C4-2B (cell line): ENCODE measurements around the gene RBMS1.
"Not testable (repeated sequence)": the region's sequence is repeated elsewhere in the genome, so short reads cannot be mapped to it uniquely, and the experiment has no call there.

ENCODE experiments used
- H3K27ac ChIP-seq: fragments of 450-650 bp; 2 replicates; pipeline ENCODE4 v1.5.1; 2017
- CTCF ChIP-seq: fragments of 450-650 bp; conservative IDR thresholded peaks from 2 replicates; pipeline ENCODE4 v1.5.1; 2017; ENCODE audit warnings: mild to moderate bottlenecking
- ZFX ChIP-seq: fragments of 450-650 bp; IDR thresholded peaks from 2 replicates; pipeline ENCODE4 v1.6.1; 2017

The RBMS1 gene

GRCh38 chr2:160445673-160446072 is 47.9 kb downstream of the RBMS1 start:
- no peak overlapping the region for H3K27ac ChIP-seq
- no peak for TF ChIP-seq ZFX
- TF ChIP-seq CTCF, result no peak

DNA sequence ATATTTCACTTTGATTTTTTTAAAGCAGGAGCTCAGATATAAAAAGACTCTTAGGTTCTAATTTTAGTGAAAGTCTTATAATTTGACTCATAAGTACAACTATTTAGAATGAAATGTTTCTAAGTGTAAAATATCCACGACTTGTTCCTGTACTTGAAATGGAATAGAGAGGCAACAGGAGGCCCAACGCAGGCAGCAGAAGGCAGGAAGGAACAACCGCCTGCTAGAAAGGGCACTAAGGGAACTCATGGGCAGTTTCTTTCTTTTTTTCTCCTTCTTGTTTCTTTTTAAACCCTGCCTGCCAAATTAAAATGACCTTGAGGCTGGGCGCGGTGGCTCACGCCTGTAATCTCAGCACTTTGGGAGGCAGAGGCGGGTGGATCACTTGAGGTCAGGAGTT is 51.0 kb downstream of the RBMS1 start:
- no peak overlapping the region for H3K27ac ChIP-seq
- TF ChIP-seq ZFX, result no peak
- TF ChIP-seq CTCF, result no peak

GRCh38 chr2:160440888-160441287 is 52.7 kb downstream of the RBMS1 start:
- TF ChIP-seq CTCF (no peak), ZFX (no peak)
- H3K27ac ChIP-seq, result no peak overlapping the region

DNA sequence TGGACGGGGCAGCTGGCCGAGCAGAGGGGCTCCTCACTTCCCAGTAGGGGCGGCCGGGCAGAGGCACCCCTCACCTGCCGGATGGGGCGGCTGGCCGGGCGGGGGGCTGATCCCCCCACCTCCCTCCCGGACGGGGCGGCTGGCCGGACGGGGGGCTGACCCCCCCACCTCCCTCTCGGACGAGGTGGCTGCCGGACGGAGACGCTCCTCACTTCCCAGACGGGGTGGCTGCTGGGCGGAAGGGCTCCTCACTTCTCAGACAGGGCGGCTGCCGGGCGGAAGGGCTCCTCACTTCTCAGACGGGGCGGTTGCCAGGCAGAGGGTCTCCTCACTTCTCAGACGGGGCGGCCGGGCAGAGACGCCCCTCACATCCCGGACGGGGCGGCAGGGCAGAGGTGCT is 54.6 kb downstream of the RBMS1 start:
- not testable (repeated sequence) for H3K27ac ChIP-seq

DNA sequence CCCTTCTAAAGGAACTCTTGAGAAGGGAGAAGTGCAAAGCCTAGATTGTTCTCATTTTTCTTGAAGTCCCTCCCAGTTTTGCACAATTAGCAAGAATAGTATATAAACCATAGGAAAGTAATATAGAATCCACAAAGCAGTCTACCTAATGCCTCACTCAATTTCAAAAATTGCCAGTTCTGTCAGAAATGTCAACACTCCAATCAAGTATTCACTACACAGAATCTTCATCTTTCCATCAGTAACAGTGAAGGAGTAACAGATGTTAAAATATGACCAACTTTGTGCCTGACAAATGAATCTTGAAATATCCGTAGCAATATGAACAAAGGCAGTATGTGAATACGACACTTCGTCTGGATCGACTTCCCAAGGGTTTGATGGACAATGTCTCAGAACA is 56.3 kb downstream of the RBMS1 start:
- H3K27ac ChIP-seq, result no peak overlapping the region
- TF ChIP-seq ZFX (no peak), CTCF (no peak)

- TF ChIP-seq ZFX (no peak), CTCF (no peak)
- H3K27ac ChIP-seq, result no peak overlapping the region
These were observed 59.2 kb downstream of the RBMS1 start for GRCh38 chr2:160434254-160434948.

- TF ChIP-seq ZFX, result no peak
- no peak for TF ChIP-seq CTCF
- H3K27ac ChIP-seq, result no peak overlapping the region
These were observed 60.0 kb downstream of the RBMS1 start for GRCh38 chr2:160433466-160434140.

DNA sequence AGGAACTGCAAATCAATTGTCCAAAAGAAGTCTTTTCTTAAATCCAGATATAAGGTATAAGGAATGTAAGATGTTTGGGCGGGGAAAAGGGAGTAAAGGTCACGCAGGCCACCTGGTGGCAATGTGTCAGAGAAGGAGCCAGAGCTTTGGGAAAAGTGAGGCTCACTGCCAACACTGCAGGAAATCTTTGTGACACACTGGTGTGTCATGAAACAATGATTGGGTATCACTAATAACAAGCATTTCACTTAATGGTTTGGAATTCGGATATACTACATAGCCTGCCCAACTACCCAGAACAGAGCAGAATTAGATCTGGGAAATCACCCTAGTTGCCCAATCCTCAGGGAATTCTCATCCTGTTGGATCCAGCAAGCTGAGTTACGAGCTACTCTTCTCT is 61.0 kb downstream of the RBMS1 start:
- TF ChIP-seq CTCF (peak; percentile 3), ZFX (no peak)
- H3K27ac ChIP-seq, result no peak overlapping the region
